Endodermal cell (in vitro differentiated cells): Measurements from ENCODE around the gene TRPC4. TPM values are rescaled to one million over a fixed set of nuclear protein-coding genes. Genes with fewer than 3 reads are reported as not detected.

Experiments used
- DNase-seq: peaks from one replicate; pipeline ENCODE4 v3.0.0-alpha.2; 2017
- H3K27ac ChIP-seq: 2 replicates; pipeline ENCODE4 v1.5.1; 2013; ENCODE audit warnings: mild to moderate bottlenecking, low read depth, low read length, moderate library complexity
- H3K27me3 ChIP-seq: 2 replicates; pipeline ENCODE4 v1.6.1; 2013; ENCODE audit warnings: mild to moderate bottlenecking, low read length, moderate library complexity; ENCODE audit not compliant: insufficient read depth, control insufficient read depth, poor library complexity, severe bottlenecking
- H3K36me3 ChIP-seq: 2 replicates; pipeline ENCODE4 v1.7.0; 2013; ENCODE audit warnings: mild to moderate bottlenecking, low read length, moderate library complexity; ENCODE audit not compliant: control insufficient read depth, insufficient read depth
- H3K4me1 ChIP-seq: one replicate; pipeline ENCODE4 v1.7.0; 2013; ENCODE audit warnings: low read length; ENCODE audit not compliant: control insufficient read depth, insufficient read depth
- H3K4me3 ChIP-seq: 2 replicates; pipeline ENCODE4 v1.5.1; 2013; ENCODE audit warnings: mild to moderate bottlenecking, low read length, moderate library complexity
- H3K9ac ChIP-seq: 2 replicates; pipeline ENCODE4 v1.6.1; 2013; ENCODE audit warnings: mild to moderate bottlenecking, low read length, moderate library complexity; ENCODE audit not compliant: poor library complexity, severe bottlenecking; ENCODE audit errors: extremely low read depth
- H3K9me3 ChIP-seq: 2 replicates; pipeline ENCODE4 v1.6.1; 2013; ENCODE audit warnings: mild to moderate bottlenecking, low read length, moderate library complexity; ENCODE audit not compliant: control insufficient read depth
- H3K27ac Mint-ChIP-seq: 2 replicates; pipeline ENCODE4 v1.8.0; 2020; ENCODE audit warnings: mixed read lengths
- H3K27me3 Mint-ChIP-seq: 2 replicates; pipeline ENCODE4 v1.8.0; 2021; ENCODE audit warnings: mild to moderate bottlenecking, mixed read lengths; ENCODE audit not compliant: insufficient read depth
- H3K36me3 Mint-ChIP-seq: 2 replicates; pipeline ENCODE4 v1.8.0; 2020; ENCODE audit warnings: low read depth, mixed read lengths
- H3K4me1 Mint-ChIP-seq: 2 replicates; pipeline ENCODE4 v1.8.0; 2020; ENCODE audit warnings: mixed read lengths
- H3K4me3 Mint-ChIP-seq: 2 replicates; pipeline ENCODE4 v1.8.0; 2020; ENCODE audit warnings: mild to moderate bottlenecking, moderate library complexity, mixed read lengths
- H3K9me3 Mint-ChIP-seq: 2 replicates; pipeline ENCODE4 v1.8.0; 2020; ENCODE audit warnings: mild to moderate bottlenecking, mixed read lengths
- CTCF ChIP-seq: fragments of 200-600 bp; sonication (generic); conservative IDR thresholded peaks from 2 replicates; pipeline ENCODE4 v1.5.0; 2021; ENCODE audit warnings: antibody characterized with exemption, mild to moderate bottlenecking
- WGBS, 2 experiments: methylation state at CpG; one replicate each; pipeline versions ENCODE4 v1.1.5 to v1.1.7; 2013; ENCODE audit warnings: missing lambda C conversion rate in 2 of 2, mixed read lengths in 1 of 2; ENCODE audit not compliant: insufficient coverage in 1 of 2, insufficient read length in 1 of 2; 5-methylcytosine and 5-hydroxymethylcytosine counted together
- total RNA-seq, 2 donors: library from RNA; stranded (reverse); fragmentation: NEBNext Ultra II Directional in 1 of 2; extraction: Animal tissue kit (Norgen Biotek cat#: 25700) in 1 of 2; gene quantifications; 2 replicates in 1 of 2; 3 replicates in 1 of 2; pipeline ENCODE4 v1.2.1, GENCODE V29; 2021

TRPC4 gene
- total RNA-seq, 2 donors from 2014 or later, result 22.5 to 28.5 TPM

- TF ChIP-seq CTCF, result no peak
These were observed 205.8 kb downstream of the TRPC4 start for GRCh38 chr13:37663724-37664123.

GRCh38 chr13:37662624-37663023 lies 206.9 kb downstream of the TRPC4 start:
- Mint-ChIP-seq H3K27me3 (no peaks in the 10 kb centered on the region), H3K27ac (no peak overlapping the region), H3K4me1 (peaks cover 14% of the 10 kb centered on the region), H3K9me3 (no peaks in the 10 kb centered on the region), H3K4me3 (no peak overlapping the region), H3K36me3 (peaks cover 17% of the 10 kb centered on the region)
- H3K36me3 ChIP-seq, result no peaks in the 10 kb centered on the region
- no peaks in the 10 kb centered on the region for H3K27me3 ChIP-seq
- WGBS, 2 experiments, result 93% methylated on average over 2 to 3 of the region's 3 CpGs
- H3K4me1 ChIP-seq, result no peaks in the 10 kb centered on the region
- H3K27ac ChIP-seq, result no peak overlapping the region
- no peak for DNase-seq
- H3K4me3 ChIP-seq, result no peak overlapping the region
- no peak for TF ChIP-seq CTCF
- no peak overlapping the region for H3K9ac ChIP-seq
- H3K9me3 ChIP-seq, result no peaks in the 10 kb centered on the region

More at GRCh38 chr13:37663724-37664123, 205.8 kb downstream of the TRPC4 start:
- Histone ChIP-seq H3K9me3 (no peaks in the 10 kb centered on the region), H3K27ac (no peak overlapping the region), H3K27me3 (no peaks in the 10 kb centered on the region), H3K36me3 (no peaks in the 10 kb centered on the region), H3K4me1 (no peaks in the 10 kb centered on the region), H3K9ac (no peak overlapping the region), H3K4me3 (no peak overlapping the region)
- H3K4me3 Mint-ChIP-seq, result no peak overlapping the region
- H3K27me3 Mint-ChIP-seq, result no peaks in the 10 kb centered on the region
- no peak for DNase-seq
- peaks cover 19% of the 10 kb centered on the region for H3K36me3 Mint-ChIP-seq
- H3K9me3 Mint-ChIP-seq, result no peaks in the 10 kb centered on the region
- peaks cover 14% of the 10 kb centered on the region for H3K4me1 Mint-ChIP-seq
- 96 to 100% methylated on average over 2 to 4 of the region's 4 CpGs for WGBS, 2 experiments
- H3K27ac Mint-ChIP-seq, result no peak overlapping the region

GRCh38 chr13:37657956-37658355 lies 211.6 kb downstream of the TRPC4 start:
- H3K36me3 ChIP-seq, result no peaks in the 10 kb centered on the region
- H3K9me3 ChIP-seq, result no peaks in the 10 kb centered on the region
- H3K4me1 ChIP-seq, result no peaks in the 10 kb centered on the region
- no peak overlapping the region for H3K9ac ChIP-seq
- TF ChIP-seq CTCF, result no peak
- H3K27ac ChIP-seq, result no peak overlapping the region
- Mint-ChIP-seq H3K9me3 (no peaks in the 10 kb centered on the region), H3K4me1 (no peaks in the 10 kb centered on the region), H3K27me3 (no peaks in the 10 kb centered on the region), H3K4me3 (no peak overlapping the region), H3K36me3 (peaks cover 15% of the 10 kb centered on the region), H3K27ac (no peak overlapping the region)
- H3K4me3 ChIP-seq, result no peak overlapping the region
- WGBS, 2 experiments, result no CpG with 5 or more reads among the region's 1 CpG
- DNase-seq, result no peak
- no peaks in the 10 kb centered on the region for H3K27me3 ChIP-seq
